SKM-1 treated with dmso at 0.1 percent for 144 hours (cell line): ENCODE data around the gene LMAN1.

Experiments
- DNase-seq: peaks from one replicate; lab custom pipeline; 2025; ENCODE audit not compliant: unreplicated experiment; lab: John Stamatoyannopoulos, UW

Gene LMAN1

DNA sequence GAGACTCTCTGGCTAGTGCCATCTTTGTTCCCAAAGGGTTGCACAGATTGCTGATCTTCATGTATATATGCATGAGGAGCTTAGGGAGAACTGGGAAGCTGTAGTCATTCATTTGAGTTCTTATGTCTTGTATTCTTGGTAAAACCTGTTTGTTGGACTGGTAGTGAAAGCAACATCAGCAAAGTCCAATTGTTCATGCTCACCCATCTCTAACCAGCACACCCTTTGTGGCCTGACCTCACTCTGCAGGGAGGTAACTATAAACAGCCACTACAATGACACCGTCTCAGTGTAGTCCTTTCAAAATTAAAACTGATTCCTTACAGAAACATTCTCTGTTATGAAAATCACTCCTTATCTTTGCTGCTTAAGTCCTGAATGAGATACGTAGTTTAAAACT lies 13.9 kb upstream of the LMAN1 start:
- no peak for DNase-seq

DNA sequence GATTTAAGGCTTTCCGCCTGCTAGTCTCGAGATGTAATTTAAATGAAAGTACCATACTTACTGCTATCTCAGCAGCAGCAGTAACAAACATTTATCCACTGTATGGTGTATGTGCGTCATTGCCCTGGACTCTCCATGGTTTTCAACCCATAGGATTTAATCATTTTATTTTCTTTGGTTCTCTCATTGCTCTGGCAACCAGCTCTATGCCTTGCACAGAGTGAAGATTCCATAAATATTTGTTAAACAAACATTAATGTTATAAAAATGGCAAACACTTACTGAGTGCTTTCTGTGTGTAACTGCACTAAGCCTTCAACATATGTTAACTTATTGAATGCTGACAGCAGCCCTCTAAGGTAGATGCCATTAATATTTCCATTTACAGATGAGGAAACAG lies 1.3 kb upstream of the LMAN1 start:
- DNase-seq = no peak

DNA sequence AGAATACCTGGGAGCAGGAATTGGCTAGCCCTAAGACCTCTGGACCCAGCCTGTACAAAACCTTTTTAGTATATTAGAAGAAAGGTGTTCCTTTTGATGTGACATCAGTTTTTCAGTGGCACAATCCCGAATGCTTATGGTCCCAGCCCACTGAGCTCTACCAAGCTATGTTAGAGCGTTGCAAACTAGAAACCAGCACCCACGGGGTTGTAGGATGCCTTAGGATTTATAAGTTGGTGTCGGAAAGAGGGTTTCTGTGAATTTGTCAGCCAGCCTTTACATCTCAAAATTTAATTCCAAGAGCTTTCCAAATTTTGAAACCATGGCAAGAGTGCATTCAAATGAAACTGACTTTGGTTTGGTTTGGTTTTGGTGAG lies 499 bp upstream of the LMAN1 start:
- no peak for DNase-seq

DNA sequence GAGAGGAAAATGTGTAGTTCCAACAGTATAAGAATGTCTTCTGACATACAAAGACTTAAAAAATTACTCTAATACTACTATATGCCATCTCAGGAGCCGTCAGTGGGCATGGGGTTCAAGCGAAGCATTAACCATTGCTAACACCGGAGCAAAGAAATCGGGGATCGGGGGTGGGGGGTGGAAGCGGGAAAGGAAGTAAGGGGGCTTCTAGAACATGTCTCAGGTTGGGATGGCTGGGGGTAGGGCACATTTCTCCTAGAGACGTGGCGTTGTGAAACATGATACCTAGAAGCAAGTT lies 702 bp downstream of the LMAN1 start:
- no peak for DNase-seq

GRCh38 chr18:59357928-59358327 lies 1.1 kb downstream of the LMAN1 start:
- no peak for DNase-seq

DNA sequence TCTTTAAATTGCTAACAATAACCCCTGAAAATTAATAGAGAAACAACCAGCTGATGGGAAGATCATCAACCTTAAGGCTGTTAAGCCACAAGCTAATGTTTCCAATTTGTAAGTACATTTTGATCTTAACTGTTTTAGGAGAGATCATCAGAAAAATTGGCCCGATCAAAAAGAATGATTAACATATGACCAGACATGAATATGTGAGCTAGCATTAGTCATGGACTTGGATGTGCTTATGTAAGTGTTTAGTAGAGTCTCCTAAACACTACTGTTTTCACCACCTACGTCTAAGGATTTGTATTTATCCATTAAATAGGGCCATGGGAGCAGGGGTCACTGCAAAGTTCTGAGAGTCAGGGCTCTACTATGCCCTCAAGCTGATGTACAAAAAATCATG lies 4.3 kb downstream of the LMAN1 start:
- no peak for DNase-seq

GRCh38 chr18:59353079-59353680 lies 5.9 kb downstream of the LMAN1 start:
- DNase-seq = no peak

DNA sequence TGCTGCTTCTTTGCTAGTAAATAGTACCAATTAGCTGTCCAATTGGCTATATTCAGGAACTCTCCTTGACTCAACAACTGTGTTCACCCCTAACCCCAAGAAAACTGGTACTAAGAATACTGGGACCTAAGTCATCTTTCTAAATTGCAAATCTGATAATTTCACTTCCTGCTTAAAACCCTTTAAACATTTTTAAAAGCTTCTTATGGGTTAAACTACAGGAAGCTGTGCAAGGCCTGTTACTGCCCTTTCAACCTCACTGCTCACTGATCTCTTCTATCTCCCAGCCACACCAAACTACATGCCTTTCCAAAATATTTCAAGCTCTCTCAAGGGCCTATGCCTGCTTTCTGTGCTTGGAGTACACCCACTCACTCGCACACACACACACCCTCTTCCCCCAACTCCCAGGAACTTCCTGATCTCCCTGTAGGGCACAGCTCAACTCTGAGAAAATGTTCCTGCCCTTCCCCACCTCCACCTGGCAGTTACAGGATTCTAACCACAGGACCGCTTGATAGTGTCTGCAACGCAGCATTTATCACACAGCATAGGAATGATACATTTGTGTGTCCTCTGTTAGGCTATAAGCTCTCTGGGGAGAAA lies 6.7 kb downstream of the LMAN1 start:
- no peak for DNase-seq

- no peak for DNase-seq
Measured at GRCh38 chr18:59345556-59345955, 13.5 kb downstream of the LMAN1 start.

- no peak for DNase-seq
Measured at GRCh38 chr18:59344996-59345395, 14.1 kb downstream of the LMAN1 start.

DNA sequence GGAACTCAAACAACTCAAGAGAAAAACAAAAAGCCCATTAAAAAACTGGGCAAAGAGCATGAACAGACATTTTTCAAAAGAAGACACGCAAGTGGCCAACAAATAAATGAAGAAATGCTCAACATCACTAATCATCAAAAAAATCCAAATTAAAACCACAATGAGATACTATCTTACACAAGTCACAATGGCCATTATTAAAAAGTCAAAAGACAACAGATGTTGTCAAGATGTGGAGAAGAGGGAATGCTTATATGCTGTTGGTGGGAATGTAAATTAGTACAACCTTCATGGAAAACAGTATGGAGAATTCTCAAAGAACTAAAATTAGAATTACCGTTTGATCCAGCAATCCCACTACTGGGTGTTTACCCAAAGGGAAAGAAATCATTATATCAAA lies 15.1 kb downstream of the LMAN1 start:
- no peak for DNase-seq

DNA sequence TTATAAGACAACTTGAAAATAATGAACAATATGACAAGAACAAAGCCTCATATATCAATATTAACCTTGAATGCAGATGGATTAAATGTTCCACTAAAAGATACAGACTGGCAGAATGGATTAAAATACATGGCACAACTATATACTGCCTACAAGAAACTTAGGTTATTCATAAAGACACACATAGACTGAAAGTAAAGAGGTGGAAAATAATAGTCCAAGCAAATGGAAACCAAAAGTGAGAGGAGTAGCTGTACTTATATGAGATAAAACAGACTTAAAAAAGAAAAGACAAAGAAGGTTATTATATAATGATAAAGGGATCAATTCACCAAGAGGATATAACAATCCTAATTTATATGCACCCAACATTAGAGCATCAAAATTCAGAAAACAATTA lies 18.2 kb downstream of the LMAN1 start:
- no peak for DNase-seq

DNA sequence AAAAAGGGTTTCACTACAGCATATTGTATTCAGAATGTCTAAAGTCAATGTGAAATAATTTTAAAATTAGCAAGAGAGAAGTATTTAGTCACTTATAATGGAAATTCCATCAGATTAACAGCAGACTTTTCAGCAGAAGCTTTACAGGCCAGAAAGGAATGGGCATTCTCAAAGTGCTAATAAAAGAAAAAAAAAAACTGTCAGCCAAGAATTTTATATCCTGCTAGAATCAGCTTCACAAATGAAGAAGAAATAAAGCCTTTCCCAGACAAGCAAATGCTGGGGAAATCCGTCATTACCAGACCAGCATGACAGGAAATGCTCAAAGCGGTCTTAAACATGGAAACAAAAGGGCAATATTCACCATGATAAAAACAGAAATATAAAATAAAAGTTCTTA lies 18.8 kb downstream of the LMAN1 start:
- no peak for DNase-seq

DNA sequence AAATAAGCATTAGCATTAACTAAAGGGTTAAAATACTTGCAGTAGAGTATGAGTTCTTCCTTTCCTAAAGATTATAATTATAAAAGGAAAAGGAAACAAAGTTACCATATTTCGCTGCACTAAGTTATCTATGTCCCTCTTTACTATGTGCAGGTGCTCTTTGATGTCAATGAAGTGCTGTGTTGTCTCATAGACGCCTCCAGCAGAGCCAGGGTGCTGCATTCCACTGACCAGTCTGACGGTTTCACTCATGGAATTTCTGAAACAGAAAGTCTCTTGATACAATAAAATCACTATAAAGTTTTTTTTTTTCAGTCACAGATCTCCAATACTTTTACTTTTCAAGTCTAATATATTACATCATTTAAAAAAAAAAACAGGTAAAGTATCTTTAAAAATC lies 26.1 kb downstream of the LMAN1 start:
- DNase-seq = no peak

GRCh38 chr18:59328683-59329082 lies 30.4 kb downstream of the LMAN1 start:
- no peak for DNase-seq

- DNase-seq = no peak
Measured at GRCh38 chr18:59325965-59326364, 33.1 kb downstream of the LMAN1 start.

DNA sequence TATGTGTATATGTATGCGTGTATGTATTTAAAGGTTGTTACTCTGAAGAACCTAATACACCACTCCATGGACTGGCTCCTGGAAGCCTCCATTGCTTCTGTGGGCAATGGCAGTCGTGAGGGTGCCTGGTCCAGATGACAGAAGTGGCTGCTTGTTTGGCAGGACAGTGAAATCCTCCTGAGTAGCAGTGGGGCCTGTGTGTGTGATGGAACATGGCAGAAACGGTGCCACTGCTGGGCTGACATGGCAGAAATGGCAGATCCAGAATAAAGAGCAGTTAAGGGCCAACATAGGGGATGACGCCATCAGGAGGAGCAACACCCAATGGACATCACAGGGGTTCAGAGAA lies 34.5 kb downstream of the LMAN1 start:
- DNase-seq = no peak

DNA sequence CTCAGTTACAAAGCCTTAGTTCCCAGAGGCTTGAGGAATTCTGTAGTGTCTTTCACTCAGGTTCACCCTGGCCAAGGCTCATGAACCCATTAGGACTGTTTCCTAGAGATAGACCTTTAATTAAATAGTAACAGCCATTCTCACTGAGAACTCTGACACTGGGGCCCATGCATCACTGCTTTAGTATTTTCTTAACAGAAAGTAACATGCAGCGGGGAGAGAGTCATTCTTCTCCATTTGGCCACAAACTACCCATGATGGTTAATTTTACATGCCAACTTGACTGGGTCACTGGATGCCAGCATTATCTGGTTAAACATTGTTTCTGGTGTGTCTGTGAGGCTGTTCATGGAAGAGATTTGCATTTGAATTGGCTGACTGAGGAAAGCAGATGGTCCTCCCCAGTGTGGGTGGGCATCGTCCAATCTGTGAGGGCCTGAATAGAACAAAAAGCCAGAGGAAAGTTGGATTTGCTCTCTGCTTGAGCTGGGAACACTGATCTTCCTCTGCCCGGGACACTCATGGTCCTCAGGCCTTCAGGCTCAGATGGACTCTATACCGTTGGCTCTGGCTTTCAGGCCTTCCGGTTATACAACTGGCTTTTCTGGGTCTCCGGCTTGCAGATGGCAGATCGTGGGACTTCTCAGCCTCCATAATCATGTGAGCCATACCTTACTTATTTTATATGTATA lies 35.0 kb downstream of the LMAN1 start:
- DNase-seq = no peak

- no peak for DNase-seq
Measured at GRCh38 chr18:59318460-59319050, 40.5 kb downstream of the LMAN1 start, which contains the start of gene CPLX4. CPLX4 (minus strand) TSS chr18:59318649; CDS start chr18:59318462, 187 bp downstream.

- DNase-seq = no peak
Measured at GRCh38 chr18:59311631-59312030, 47.4 kb downstream of the LMAN1 start.

GRCh38 chr18:59308938-59309260 lies 50.2 kb downstream of the LMAN1 start:
- DNase-seq = no peak

DNA sequence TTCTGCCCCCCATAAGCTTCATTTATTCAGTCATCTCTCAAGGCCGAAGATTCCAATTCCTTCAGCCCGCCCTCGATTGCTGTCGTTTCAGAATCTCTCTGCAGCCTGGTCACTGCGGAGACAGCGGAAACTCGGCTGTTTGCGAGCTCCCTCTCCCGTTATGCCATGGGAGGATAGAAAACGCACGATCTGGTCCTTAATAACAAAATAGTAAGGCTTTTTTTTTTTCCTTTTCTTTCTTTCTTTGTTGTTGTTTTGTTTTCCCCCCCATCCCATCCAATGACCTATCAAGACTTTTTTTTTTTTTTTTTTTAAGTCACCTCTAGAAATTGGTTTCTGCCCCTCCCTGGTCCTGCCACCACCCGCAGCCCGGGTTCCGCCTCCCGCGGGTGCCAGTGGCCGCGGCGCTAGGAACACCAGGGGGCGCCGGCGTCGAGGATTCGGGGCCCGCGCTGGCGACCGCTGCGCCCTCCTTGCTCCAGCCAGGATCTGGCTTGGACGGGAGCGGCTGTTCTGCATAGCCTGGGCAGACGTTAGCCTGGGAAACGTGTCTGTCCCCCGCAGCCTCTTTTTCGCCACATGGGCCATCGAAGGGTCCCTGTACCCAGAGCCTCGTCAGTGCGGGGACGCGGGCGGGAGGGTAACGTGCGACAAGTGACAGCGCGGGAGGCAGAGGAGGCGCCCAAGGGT lies 50.7 kb downstream of the LMAN1 start:
- DNase-seq = peak; percentile 54
